CD4-positive, alpha-beta T cell treated with Interleukin-15 for 1 hour (primary cell): Measurements from ENCODE around the gene CCDC159.
"Not testable (repeated sequence)": the region's sequence is repeated elsewhere in the genome, so short reads cannot be mapped to it uniquely, and the experiment has no call there.

ENCODE experiments used
- DNase-seq: peaks from one replicate; pipeline ENCODE4 v3.0.0-alpha.2; 2020

The CCDC159 gene

DNA sequence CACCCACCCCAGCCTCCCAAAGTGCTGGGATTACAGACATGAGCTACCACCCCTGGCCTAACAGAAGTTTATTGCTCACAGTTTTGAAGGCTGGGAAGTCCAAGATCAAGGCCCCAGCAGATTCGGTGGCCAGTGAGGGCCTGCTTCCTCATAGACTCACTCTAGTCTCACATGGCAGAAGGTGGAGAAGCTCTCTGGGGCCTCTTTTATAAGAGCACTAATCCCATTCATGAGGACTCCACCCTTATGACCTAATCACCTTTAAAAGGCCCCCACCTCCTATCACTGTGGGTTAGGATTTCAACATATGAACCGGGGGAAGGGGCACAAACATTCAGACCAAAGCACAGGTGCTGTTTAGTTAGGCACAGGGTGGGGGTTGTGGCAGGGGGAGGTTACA, 21.2 kb downstream of the CCDC159 start:
- DNase-seq: no peak

GRCh38 chr19:11370744-11371143, 24.4 kb downstream of the CCDC159 start:
- DNase-seq: no peak

DNA sequence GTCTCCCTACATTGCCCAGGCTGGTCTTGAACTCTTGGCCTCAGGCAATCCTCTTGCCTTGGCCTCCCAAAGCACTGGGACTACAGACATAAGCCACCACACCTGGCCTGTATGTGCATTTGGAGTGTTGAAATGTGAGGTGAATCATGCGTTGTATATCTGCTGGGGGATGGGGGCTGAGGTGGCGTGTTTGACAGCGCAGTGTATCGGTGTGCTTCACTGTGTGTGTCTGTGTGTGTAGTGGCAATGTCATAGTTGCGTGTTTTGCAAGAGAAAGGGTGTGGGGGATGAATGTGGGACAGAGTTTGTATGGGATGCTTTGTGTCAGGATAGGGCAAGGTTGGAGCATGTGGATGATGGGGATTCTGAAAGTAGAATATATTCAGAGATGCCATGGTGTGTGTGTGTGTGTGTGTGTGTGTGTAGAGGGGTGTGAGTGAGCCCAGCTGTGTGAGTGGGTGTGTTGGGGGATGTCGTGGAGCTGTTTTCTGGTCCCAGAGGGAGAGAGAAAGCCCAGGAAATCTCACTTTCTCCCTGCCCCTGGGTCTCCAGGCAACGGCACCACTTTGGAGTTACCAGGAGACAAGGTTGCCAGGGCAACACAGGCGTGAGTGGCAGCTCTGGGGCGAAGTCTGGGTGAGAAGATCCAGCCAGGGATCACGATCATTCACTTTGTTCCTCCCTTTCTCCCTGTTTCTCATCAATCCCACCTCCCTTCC, 27.0 kb downstream of the CCDC159 start:
- DNase-seq: no peak

GRCh38 chr19:11373885-11374432, 27.6 kb downstream of the CCDC159 start:
- no peak for DNase-seq

- DNase-seq: peak; percentile 100
Measured at GRCh38 chr19:11374433-11375142, 28.3 kb downstream of the CCDC159 start, which contains the start of gene SWSAP1. SWSAP1 (plus strand) TSS chr19:11374666; CDS start chr19:11374681, 15 bp downstream.

GRCh38 chr19:11375143-11375948, 29.0 kb downstream of the CCDC159 start:
- peak; percentile 78 for DNase-seq

GRCh38 chr19:11377237-11377636, 30.9 kb downstream of the CCDC159 start:
- no peak for DNase-seq

- DNase-seq: no peak
Measured at GRCh38 chr19:11377756-11378155, 31.4 kb downstream of the CCDC159 start.

- DNase-seq: peak; percentile 35
Measured at GRCh38 chr19:11378319-11379189, 32.2 kb downstream of the CCDC159 start.

DNA sequence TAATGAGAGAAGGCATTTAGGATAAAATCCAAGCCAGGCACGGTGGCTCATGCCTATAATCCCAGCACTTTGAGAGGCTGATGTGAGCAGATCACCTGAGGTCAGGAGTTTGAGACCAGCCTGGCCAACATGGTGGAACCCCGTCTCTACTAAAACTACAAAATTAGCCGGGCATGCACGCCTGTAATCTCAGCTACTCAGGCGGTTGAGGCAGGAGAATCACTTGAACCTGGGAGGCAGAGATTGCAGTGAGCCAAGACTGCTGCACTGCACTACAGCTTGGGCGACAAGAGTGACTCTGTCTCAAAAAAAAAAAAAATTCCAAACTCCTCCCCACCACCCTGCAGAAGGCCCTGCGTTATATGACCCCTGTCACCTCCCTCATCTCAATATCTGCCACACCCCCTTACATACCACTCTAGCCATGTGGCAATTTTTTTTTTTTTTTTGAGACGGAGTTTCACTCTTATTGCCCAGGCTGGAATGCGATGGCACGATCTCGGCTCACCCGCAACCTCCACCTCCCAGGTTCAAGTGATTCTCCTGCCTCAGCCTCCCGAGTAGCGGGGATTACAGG, 33.0 kb downstream of the CCDC159 start:
- not testable (repeated sequence) for DNase-seq

- no peak for DNase-seq
Measured at GRCh38 chr19:11379857-11380350, 33.6 kb downstream of the CCDC159 start.

DNA sequence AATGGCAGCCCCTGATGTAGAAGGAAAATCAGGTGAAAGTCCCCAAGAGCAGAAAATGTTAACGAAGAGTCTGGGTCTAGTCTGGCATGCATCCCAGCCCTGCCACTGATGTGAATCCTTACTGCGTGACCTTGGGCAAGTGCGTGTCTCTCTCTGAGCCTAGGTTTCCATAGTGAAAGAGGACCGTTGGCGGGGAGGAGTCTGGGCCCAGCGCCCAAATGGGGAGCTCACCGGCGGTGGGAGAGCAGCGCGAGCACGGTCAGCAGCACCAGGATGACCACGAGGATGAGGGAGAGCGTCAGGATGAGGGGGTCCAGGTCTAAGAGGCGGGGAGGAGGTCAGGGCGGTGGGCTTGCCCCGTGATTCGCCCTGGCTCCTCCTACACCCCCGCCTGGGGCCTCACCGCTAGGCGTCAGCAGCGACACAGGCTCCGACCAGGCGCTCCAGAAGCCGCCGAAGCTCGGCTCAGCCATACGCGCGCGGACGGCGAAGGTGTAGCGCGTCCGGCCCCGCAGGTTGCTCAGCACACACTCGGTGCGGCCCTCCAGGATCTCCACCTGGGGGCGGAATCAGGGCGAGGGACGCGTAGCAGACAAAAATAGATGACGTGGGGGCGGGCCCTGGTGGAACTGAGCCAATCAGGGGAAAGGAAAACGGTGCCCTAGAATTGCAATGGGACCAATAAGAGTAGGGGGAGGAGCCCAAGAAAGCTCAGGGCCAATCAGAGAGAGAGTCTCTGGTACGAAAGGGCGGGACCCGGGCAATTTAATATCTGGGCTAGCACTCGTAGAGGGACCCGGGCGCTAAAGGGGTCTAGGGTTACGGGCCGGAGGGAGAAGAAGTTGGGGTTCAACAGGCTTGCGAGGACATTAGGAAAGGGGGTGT, 34.6 kb downstream of the CCDC159 start:
- DNase-seq: peak; percentile 99

- peak; percentile 65 for DNase-seq
Measured at GRCh38 chr19:11382898-11383705, 36.8 kb downstream of the CCDC159 start.

GRCh38 chr19:11383706-11384048, 37.4 kb downstream of the CCDC159 start:
- no peak for DNase-seq

DNA sequence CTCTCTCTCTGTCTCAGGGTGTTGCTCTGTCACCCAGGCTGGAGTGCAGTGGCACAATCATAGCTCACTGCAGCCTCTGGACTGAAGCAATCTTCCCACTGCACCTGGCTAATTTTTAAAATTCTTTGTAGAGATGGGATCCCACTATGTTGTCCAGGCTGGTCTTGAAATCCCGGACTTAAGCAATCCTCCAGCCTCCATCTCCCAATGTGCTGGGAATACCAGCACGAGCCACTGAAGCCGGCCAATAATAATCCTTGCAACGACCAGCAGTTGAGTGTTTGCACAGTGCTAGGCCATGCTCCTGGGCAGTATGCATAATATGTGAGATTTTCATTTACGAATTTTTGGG, 38.4 kb downstream of the CCDC159 start:
- no peak for DNase-seq

- DNase-seq: peak; percentile 30
Measured at GRCh38 chr19:11387162-11388034, 41.1 kb downstream of the CCDC159 start.

DNA sequence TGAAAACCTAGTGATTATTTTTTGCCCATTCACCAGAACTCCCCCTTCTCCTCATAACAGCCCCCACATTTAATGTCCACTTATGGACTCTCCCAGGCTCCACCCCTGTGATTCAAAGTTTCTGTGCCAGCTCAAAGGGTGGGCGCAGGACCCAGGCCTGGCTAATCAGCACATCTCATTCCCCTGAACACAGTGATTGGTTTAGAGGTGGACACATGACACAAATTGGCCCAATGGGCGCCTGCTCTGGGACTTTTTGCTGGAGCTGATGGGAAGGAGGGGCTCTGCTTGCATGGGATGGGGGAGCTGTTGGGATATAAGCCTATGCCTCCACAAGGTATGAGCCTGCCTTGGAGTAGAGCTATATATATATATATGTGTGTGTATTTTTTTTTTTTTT, 44.0 kb downstream of the CCDC159 start:
- no peak for DNase-seq

DNA sequence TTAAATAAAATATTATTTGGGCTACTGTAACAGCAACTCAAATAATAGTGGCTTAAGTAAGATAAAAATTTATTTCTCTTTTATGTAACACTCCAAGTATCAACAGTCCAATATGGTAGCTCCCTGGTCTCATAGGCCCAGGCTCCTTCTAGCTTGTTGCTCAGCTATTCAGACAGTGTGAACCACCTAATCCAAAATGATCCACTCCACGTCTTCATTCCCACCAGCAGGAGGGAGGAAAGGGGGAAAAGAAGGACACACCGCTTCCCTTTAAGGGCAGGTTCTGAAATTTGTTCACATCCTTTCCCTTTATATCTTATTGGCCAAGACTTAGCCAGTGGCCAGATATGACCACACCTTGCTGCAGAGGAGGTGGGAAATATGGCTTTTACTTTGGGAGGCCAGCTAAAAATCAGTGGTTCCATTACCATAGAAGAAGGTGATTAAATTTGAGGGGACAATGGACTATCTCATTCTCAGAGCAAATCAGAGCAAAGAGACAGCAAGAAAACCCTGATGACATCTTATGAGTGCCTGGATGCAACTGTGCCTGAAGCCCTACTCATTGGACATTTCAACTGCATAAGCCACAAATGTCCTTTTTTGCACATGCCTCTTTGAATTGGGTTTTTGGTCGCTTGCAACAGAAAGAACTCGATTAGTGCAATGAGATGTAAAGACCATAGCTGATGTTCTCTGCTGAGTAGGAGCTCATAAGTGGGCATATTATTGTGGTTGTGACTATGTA, 44.8 kb downstream of the CCDC159 start:
- DNase-seq: no peak
